HG03575 (cell line): ENCODE results near the gene LRRC26.
"Not testable (repeated sequence)": the region's sequence is repeated elsewhere in the genome, so short reads cannot be mapped to it uniquely, and the experiment has no call there.

ENCODE experiments used
- ATAC-seq: cut with Tn5 transposase; IDR thresholded peaks from one replicate; pipeline ENCODE4 v1.9.1; 2021; ENCODE audit not compliant: unreplicated experiment, insufficient number of reproducible peaks, low FRiP score; ENCODE audit errors: extremely low read depth

Gene LRRC26

GRCh38 chr9:137127301-137128157 lies 42.3 kb downstream of the LRRC26 start:
- ATAC-seq, result no peak

- no peak for ATAC-seq
These were observed 43.1 kb downstream of the LRRC26 start for GRCh38 chr9:137126786-137127185.

DNA sequence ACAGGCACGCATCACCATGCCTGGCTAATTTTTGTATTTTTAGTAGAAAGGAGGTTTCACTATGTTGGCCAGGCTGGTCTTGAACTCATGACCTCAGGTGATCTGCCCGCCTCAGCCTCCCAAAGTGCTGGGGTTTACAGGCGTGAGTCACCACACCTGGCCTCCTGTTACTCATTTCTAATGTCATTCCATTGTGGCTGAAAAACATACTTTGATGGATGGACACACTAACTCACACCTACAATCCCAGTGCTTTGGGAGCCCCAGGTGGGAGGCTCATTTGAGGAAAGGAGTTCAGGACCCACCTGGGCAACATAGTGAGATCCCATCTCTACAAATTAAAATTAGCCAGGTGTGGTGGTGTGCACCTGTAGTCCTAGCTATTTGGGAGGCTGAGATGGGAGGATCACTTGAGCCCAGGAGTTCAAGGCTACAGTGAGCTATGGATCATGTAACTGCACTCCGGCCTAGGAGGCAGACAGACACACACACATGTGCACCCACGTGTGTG lies 45.8 kb downstream of the LRRC26 start:
- not testable (repeated sequence) for ATAC-seq

- no peak for ATAC-seq
These were observed 46.4 kb downstream of the LRRC26 start for GRCh38 chr9:137123468-137123837.

DNA sequence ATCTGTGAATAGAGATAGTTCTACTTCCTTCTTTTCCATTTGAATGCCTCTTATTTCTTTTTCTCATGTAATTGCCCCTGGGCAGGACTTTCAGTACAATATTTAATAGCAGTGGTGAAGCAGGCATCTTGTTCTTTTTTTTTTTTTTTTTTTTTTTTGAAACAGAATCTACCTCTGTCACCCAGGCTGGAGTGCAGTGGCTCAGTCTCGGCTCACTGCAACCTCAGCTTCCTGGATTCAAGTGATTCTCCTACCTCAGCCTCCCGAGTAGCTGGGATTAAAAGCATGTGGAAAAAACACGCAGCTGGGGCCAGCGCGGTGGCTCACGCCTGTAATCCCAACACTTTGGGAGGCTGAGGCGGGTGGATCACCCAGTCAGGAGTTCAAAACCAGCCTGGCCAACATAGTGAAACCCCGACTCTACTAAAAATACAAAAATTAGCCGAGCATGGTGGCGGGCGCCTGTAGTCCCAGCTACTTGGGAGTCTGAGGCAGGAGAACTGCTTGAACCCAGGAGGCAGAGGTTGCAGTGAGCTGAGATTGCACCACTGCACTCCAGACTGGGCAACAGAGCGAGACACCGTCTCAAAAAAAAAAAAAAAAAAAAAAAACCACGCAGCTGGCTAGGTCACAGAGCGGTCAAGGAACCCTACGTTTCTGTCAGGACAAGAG lies 46.9 kb downstream of the LRRC26 start:
- not testable (repeated sequence) for ATAC-seq

DNA sequence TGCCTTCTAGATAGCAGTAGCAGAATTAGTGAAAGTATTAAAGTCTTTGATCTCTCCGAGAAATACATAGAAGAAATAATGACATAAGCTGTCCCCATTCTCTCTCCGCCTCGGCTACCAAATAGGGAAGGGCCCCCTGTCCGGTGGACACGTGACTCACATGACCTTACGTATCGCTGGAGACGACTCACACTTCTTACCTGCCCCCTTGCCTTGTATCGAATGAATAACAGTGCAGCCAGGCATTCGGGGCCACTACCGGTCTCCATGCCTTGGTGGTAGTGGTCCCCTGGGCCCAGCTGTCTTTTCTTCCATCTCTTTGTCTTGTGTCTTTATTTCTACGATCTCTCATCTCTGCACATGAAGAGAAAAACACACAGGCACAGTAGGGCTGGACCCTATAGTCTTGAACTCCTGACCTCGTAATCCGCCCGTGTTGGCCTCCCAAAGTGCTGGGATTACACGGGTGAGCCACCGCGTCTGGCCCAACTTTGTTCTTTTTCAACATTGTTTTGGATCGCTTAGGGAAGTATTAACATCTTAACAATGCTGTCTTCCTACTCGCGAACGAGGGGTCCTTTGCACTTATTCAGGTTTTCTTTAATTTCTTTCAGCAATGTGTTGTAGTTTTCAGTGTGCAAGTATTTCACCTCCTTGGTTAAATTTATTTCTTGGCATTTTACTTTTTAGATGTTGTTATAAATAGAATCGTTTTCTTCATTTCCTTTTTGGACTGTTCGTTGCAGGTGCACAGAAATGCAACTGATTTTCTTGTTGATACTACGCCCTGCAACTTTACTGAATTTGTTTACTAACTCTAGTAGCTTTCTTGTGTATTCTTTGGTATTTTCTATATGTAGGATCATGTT lies 47.7 kb downstream of the LRRC26 start:
- not testable (repeated sequence) for ATAC-seq
